Measurements from ENCODE around the gene PUDP. TPM values are rescaled to one million over a fixed set of nuclear protein-coding genes. Genes with fewer than 3 reads are reported as not detected.
"Not testable (repeated sequence)": the region's sequence is repeated elsewhere in the genome, so short reads cannot be mapped to it uniquely, and the experiment has no call there.

Gene PUDP
- total and polyA plus RNA-seq, 8 donors: 1.8 to 42.0 (median 18.5) TPM

- Histone ChIP-seq H3K4me3 (peak overlapping the region in 2 of 4 donors; percentile 13 to 22), H3K36me3 (peaks cover 0 to 26% (median 12%) of the 10 kb centered on the region in 4 donors), H3K27me3 (no peaks in the 10 kb centered on the region), H3K27ac (peak overlapping the region; percentile 0 to 77 (median 48)), H3K9me3 (no peaks in the 10 kb centered on the region), H3K4me1 (peaks cover 0 to 29% (median 11%) of the 10 kb centered on the region in 4 donors)
- no peak for TF ChIP-seq POLR2A (IDR thresholded peaks at IDR 0.05)
- TF ChIP-seq POLR2AphosphoS5 (IDR thresholded peaks at IDR 0.05): no peak
- no peak for TF ChIP-seq EP300 (IDR thresholded peaks at IDR 0.05)
- TF ChIP-seq CTCF (IDR thresholded peaks at IDR 0.05): no peak
- intact Hi-C loops (cut with DNase I; ENCODE audit: low total_unique reads): no loop called here
- 14 to 40% (median 19%) methylated on average over 11 of the region's 11 CpGs for WGBS, 5 donors
- peak in 1 of 2 donors; percentile 41 for DNase-seq
These were observed 38.9 kb downstream of the PUDP start for GRCh38 chrX:7109049-7109531.

GRCh38 chrX:7108030-7108429 is 39.9 kb downstream of the PUDP start:
- no peak for DNase-seq
- H3K27me3 ChIP-seq: no peaks in the 10 kb centered on the region
- peaks cover 0 to 29% (median 11%) of the 10 kb centered on the region in 4 donors for H3K4me1 ChIP-seq
- WGBS, 5 donors: 78 to 98% (median 85%) methylated on average over 3 to 5 of the region's 5 CpGs
- intact Hi-C loops (cut with DNase I; ENCODE audit: low total_unique reads): no loop called here
- no peak overlapping the region for H3K4me3 ChIP-seq
- peak overlapping the region in 2 of 5 donors; percentile 48 to 77 for H3K27ac ChIP-seq
- H3K36me3 ChIP-seq: peaks cover 0 to 37% (median 14%) of the 10 kb centered on the region in 4 donors
- no peaks in the 10 kb centered on the region for H3K9me3 ChIP-seq
- TF ChIP-seq POLR2AphosphoS5 (IDR thresholded peaks at IDR 0.05) (no peak), POLR2A (IDR thresholded peaks at IDR 0.05) (no peak), EP300 (IDR thresholded peaks at IDR 0.05) (no peak), CTCF (IDR thresholded peaks at IDR 0.05) (no peak)

GRCh38 chrX:7106649-7107048 is 41.3 kb downstream of the PUDP start:
- Histone ChIP-seq H3K27me3 (no peaks in the 10 kb centered on the region), H3K27ac (no peak overlapping the region), H3K36me3 (peaks cover 0 to 39% (median 15%) of the 10 kb centered on the region in 4 donors), H3K9me3 (no peaks in the 10 kb centered on the region), H3K4me3 (no peak overlapping the region), H3K4me1 (peaks cover 0 to 29% (median 11%) of the 10 kb centered on the region in 4 donors)
- TF ChIP-seq EP300 (IDR thresholded peaks at IDR 0.05): no peak
- no peak for TF ChIP-seq POLR2A (IDR thresholded peaks at IDR 0.05)
- no peak for DNase-seq
- 83 to 100% (median 95%) methylated on average over 2 of the region's 2 CpGs for WGBS, 5 donors
- intact Hi-C loops (cut with DNase I; ENCODE audit: low total_unique reads): no loop called here

GRCh38 chrX:7102119-7102518 is 45.8 kb downstream of the PUDP start:
- Histone ChIP-seq H3K4me3 (no peak overlapping the region), H3K4me1 (peaks cover 0 to 6% (median 0%) of the 10 kb centered on the region in 4 donors), H3K27me3 (no peaks in the 10 kb centered on the region), H3K36me3 (peaks cover 0 to 44% (median 24%) of the 10 kb centered on the region in 4 donors), H3K9me3 (no peaks in the 10 kb centered on the region), H3K27ac (no peak overlapping the region)
- DNase-seq: no peak
- WGBS, 5 donors: 63 to 100% (median 92%) methylated on average over 3 of the region's 3 CpGs
- intact Hi-C loops (cut with DNase I; ENCODE audit: low total_unique reads): no loop called here
- TF ChIP-seq CTCF (IDR thresholded peaks at IDR 0.05) (no peak), EP300 (IDR thresholded peaks at IDR 0.05) (no peak), POLR2A (IDR thresholded peaks at IDR 0.05) (no peak), POLR2AphosphoS5 (IDR thresholded peaks at IDR 0.05) (no peak)

- DNase-seq: no peak
- no peaks in the 10 kb centered on the region for H3K9me3 ChIP-seq
- intact Hi-C loops (cut with DNase I; ENCODE audit: low total_unique reads): no loop called here
- H3K27ac ChIP-seq: peak overlapping the region in 1 of 5 donors; percentile 13
- TF ChIP-seq POLR2A (IDR thresholded peaks at IDR 0.05): no peak
- TF ChIP-seq POLR2AphosphoS5 (IDR thresholded peaks at IDR 0.05): no peak
- no peak for TF ChIP-seq CTCF (IDR thresholded peaks at IDR 0.05)
- no peak for TF ChIP-seq EP300 (IDR thresholded peaks at IDR 0.05)
- peaks cover 0 to 41% (median 22%) of the 10 kb centered on the region in 4 donors for H3K36me3 ChIP-seq
- WGBS, 5 donors: 89 to 97% (median 90%) methylated on average over 6 to 7 of the region's 7 CpGs
- peaks cover 0 to 6% (median 0%) of the 10 kb centered on the region in 4 donors for H3K4me1 ChIP-seq
- H3K4me3 ChIP-seq: no peak overlapping the region
- H3K27me3 ChIP-seq: no peaks in the 10 kb centered on the region
These were observed 47.9 kb downstream of the PUDP start for GRCh38 chrX:7100022-7100421.

- H3K27ac ChIP-seq; DNase-seq; H3K9me3 ChIP-seq; intact Hi-C loops (cut with DNase I; ENCODE audit: low total_unique reads); H3K4me3 ChIP-seq; H3K27me3 ChIP-seq: not testable (repeated sequence)
- H3K36me3 ChIP-seq: peaks cover 0 to 19% (median 12%) of the 10 kb centered on the region in 4 donors
- 87 to 100% (median 95%) methylated on average over 2 of the region's 2 CpGs for WGBS, 5 donors
- H3K4me1 ChIP-seq: peaks cover 0 to 13% (median 3%) of the 10 kb centered on the region in 4 donors
These were observed 52.3 kb downstream of the PUDP start for GRCh38 chrX:7095657-7096056.
